A673 (cell line): ENCODE data around the gene ZNF488. TPM values are rescaled to one million over a fixed set of nuclear protein-coding genes. Genes with fewer than 3 reads are reported as not detected.
"Not testable (repeated sequence)": the region's sequence is repeated elsewhere in the genome, so short reads cannot be mapped to it uniquely, and the experiment has no call there.

Source experiments
- BruUV-seq: library from RNA; stranded (reverse); fragments of 400-500 nt; replicated peaks from 2 replicates; lab custom pipeline; 2021; lab: Mats Ljungman, UMichigan
- CTCF ChIA-PET: fragments of 300-600 bp; sonication (Branson Sonifier 250); formaldehyde crosslinking; loops from one replicate; lab custom pipeline; 2022; ENCODE audit warnings: antibody characterized with exemption; lab: Charles Lee
- POLR2A ChIA-PET: fragments of 300-600 bp; sonication (Branson Sonifier 250); formaldehyde crosslinking; loops from one replicate; lab custom pipeline; 2022; ENCODE audit warnings: antibody characterized with exemption; ENCODE audit not compliant: low non-redundant PET; lab: Charles Lee
- DNase-seq: peaks from one replicate; pipeline ENCODE4 v3.0.0-alpha.2; 2015; ENCODE audit warnings: low spot score
- H3K27ac ChIP-seq: fragments of 200-600 bp; sonication (generic); 2 replicates; pipeline ENCODE4 v1.5.1; 2016; ENCODE audit warnings: mixed run types, low read depth, mild to moderate bottlenecking, mixed read lengths, antibody characterized with exemption, low read length; ENCODE audit not compliant: poor library complexity, severe bottlenecking
- H3K27me3 ChIP-seq: fragments of 200-600 bp; sonication (generic); replicated peaks from 2 replicates; pipeline ENCODE4 v1.6.1; 2017; ENCODE audit warnings: mixed run types, low read depth, mild to moderate bottlenecking, mixed read lengths, antibody characterized with exemption, low read length; ENCODE audit not compliant: insufficient read depth, poor library complexity
- H3K36me3 ChIP-seq: fragments of 200-600 bp; sonication (generic); 2 replicates; pipeline ENCODE4 v1.6.1; 2016; ENCODE audit warnings: mixed run types, mild to moderate bottlenecking, mixed read lengths, antibody characterized with exemption, low read length; ENCODE audit not compliant: insufficient read depth, poor library complexity, severe bottlenecking
- H3K4me1 ChIP-seq: fragments of 200-600 bp; sonication (generic); 2 replicates; pipeline ENCODE4 v1.6.1; 2017; ENCODE audit warnings: mixed run types, mild to moderate bottlenecking, mixed read lengths, antibody characterized with exemption, low read length; ENCODE audit not compliant: insufficient read depth, poor library complexity, severe bottlenecking
- H3K4me3 ChIP-seq: fragments of 200-600 bp; sonication (generic); 2 replicates; pipeline ENCODE4 v1.5.1; 2016; ENCODE audit warnings: low read depth, mixed run types, mild to moderate bottlenecking, mixed read lengths, low read length; ENCODE audit not compliant: poor library complexity, severe bottlenecking
- H3K9me3 ChIP-seq: fragments of 200-600 bp; sonication (generic); 2 replicates; pipeline ENCODE4 v1.6.1; 2016; ENCODE audit warnings: mixed run types, low read depth, mild to moderate bottlenecking, mixed read lengths, antibody characterized with exemption, low read length; ENCODE audit not compliant: poor library complexity, severe bottlenecking
- CTCF ChIP-seq: fragments of 300-800, 200-600 bp; sonication (generic); conservative IDR thresholded peaks from 2 replicates; pipeline ENCODE4 v1.5.1; 2017; ENCODE audit warnings: low read depth, mild to moderate bottlenecking, antibody characterized with exemption, low read length, moderate library complexity, mixed read lengths
- EZH2 ChIP-seq: fragments of 200-600 bp; sonication (generic); IDR thresholded peaks from 2 replicates; pipeline ENCODE4 v1.6.1; 2017; ENCODE audit warnings: borderline replicate concordance, low read depth, mild to moderate bottlenecking, mixed read lengths, antibody characterized with exemption, low read length; ENCODE audit not compliant: poor library complexity, severe bottlenecking
- intact Hi-C: fragments of 100-400 bp; cut with micrococcal nuclease; formaldehyde crosslinking; loops from one replicate; pipeline ENCODE4 v1.10.0; 2022; ENCODE audit not compliant: unreplicated experiment
- total RNA-seq: library from RNA; stranded (reverse); gene quantifications from 2 replicates; pipeline ENCODE4 v1.2.3, GENCODE V29; 2021

The ZNF488 gene
- total RNA-seq, 1 experiment from 2014 or later, result 0.09 TPM

- Histone ChIP-seq H3K27me3 (peaks cover 43% of the 10 kb centered on the region), H3K4me3 (no peak overlapping the region), H3K4me1 (no peaks in the 10 kb centered on the region), H3K27ac (no peak overlapping the region), H3K36me3 (no peaks in the 10 kb centered on the region), H3K9me3 (no peaks in the 10 kb centered on the region)
- POLR2A ChIA-PET, result no interaction called here
- intact Hi-C loops, result no loop called here
- DNase-seq, result no peak
- no TSS peak for BruUV-seq
- CTCF ChIA-PET, result no interaction called here
- TF ChIP-seq CTCF (no peak), EZH2 (no peak)
Measured at GRCh38 chr10:47389619-47390018, 5.5 kb upstream of the ZNF488 start.

- BruUV-seq, result no TSS peak
- Histone ChIP-seq H3K27ac (no peak overlapping the region), H3K4me1 (no peaks in the 10 kb centered on the region), H3K4me3 (no peak overlapping the region), H3K27me3 (peaks cover 36% of the 10 kb centered on the region), H3K36me3 (no peaks in the 10 kb centered on the region), H3K9me3 (no peaks in the 10 kb centered on the region)
- ChIA-PET POLR2A (no interaction called here), CTCF (no interaction called here)
- intact Hi-C loops, result no loop called here
- TF ChIP-seq EZH2, result no peak
- no peak for DNase-seq
Measured at GRCh38 chr10:47388879-47389278, 4.8 kb upstream of the ZNF488 start.

- DNase-seq, H3K4me1 ChIP-seq, POLR2A ChIA-PET, H3K36me3 ChIP-seq, H3K9me3 ChIP-seq, CTCF ChIA-PET, intact Hi-C loops, BruUV-seq, H3K27ac ChIP-seq, H3K4me3 ChIP-seq: not testable (repeated sequence)
- H3K27me3 ChIP-seq, result peaks cover 45% of the 10 kb centered on the region
Measured at GRCh38 chr10:47386104-47386503, 2.0 kb upstream of the ZNF488 start.

GRCh38 chr10:47383261-47384147, 589 bp downstream of the ZNF488 start:
- no TSS peak for BruUV-seq
- ChIA-PET POLR2A (no interaction called here), CTCF (no interaction called here)

More at GRCh38 chr10:47383261-47384147, 589 bp downstream of the ZNF488 start:
- Histone ChIP-seq H3K27me3 (peaks cover 31% of the 10 kb centered on the region), H3K4me3 (peak overlapping the region; percentile 68), H3K9me3 (no peaks in the 10 kb centered on the region), H3K27ac (no peak overlapping the region), H3K4me1 (peaks cover 7% of the 10 kb centered on the region), H3K36me3 (no peaks in the 10 kb centered on the region)
- TF ChIP-seq CTCF (no peak), EZH2 (no peak)
- DNase-seq, result no peak
- intact Hi-C loops, result no loop called here
